Sigmoid colon (tissue), 7 donors: ENCODE measurements around the gene FIP1L1. TPM values are rescaled to one million over a fixed set of nuclear protein-coding genes. Genes with fewer than 3 reads are reported as not detected.

ENCODE experiments used
- DNase-seq: peaks from one replicate; pipeline ENCODE4 v3.0.0-alpha.2; 2019
- H3K27ac ChIP-seq, 4 donors: fragments of 200-600 bp; sonication (generic); one replicate each; pipeline ENCODE4 v1.5.1; 2016 to 2019; ENCODE audit warnings: mild to moderate bottlenecking in 1 of 4
- H3K27me3 ChIP-seq, 3 donors: fragments of 200-600 bp; sonication (generic); one replicate each; pipeline ENCODE4 v1.5.1; 2019; ENCODE audit warnings: mild to moderate bottlenecking in 1 of 3
- H3K36me3 ChIP-seq, 4 donors: fragments of 200-600 bp; sonication (generic); one replicate each; pipeline ENCODE4 v1.5.1; 2016 to 2019
- H3K4me1 ChIP-seq, 4 donors: fragments of 200-600 bp; sonication (generic); one replicate each; pipeline ENCODE4 v1.5.1; 2017 to 2019
- H3K4me3 ChIP-seq, 4 donors: fragments of 200-600 bp; sonication (generic); one replicate each; pipeline ENCODE4 v1.5.1; 2017 to 2019; ENCODE audit warnings: mild to moderate bottlenecking in 2 of 4, moderate library complexity in 1 of 4
- H3K9me3 ChIP-seq, 4 donors: fragments of 200-600 bp in 3 of 4; sonication (generic) in 3 of 4; one replicate each; pipeline versions ENCODE4 v1.5.1 to v1.6.1; 2013 to 2019
- CTCF ChIP-seq, 4 experiments: fragments of 450-650 bp in 3 of 4; fragments of 200-600 bp in 1 of 4; IDR thresholded peaks; one replicate each; pipeline ENCODE4 v1.5.1; 2016 to 2019; ENCODE audit warnings: antibody characterized with exemption in 4 of 4, mild to moderate bottlenecking in 3 of 4, moderate library complexity in 2 of 4
- EP300 ChIP-seq, 4 donors: sonication (generic); formaldehyde crosslinking; IDR thresholded peaks; one replicate each; pipeline ENCODE4 v1.6.1; 2017; ENCODE audit warnings: antibody characterized with exemption in 4 of 4
- POLR2A ChIP-seq, 2 donors: fragments of 450-650 bp; IDR thresholded peaks; one replicate each; pipeline ENCODE4 v1.6.1; 2016; ENCODE audit warnings: antibody characterized with exemption in 2 of 2, mild to moderate bottlenecking in 2 of 2, moderate library complexity in 2 of 2
- POLR2AphosphoS5 ChIP-seq, 4 donors: sonication (generic); formaldehyde crosslinking; IDR thresholded peaks; one replicate each; pipeline ENCODE4 v1.6.1; 2017; ENCODE audit warnings: antibody characterized with exemption in 4 of 4
- WGBS, 2 donors: extraction: QIAGEN DNeasy Blood & Tissue Kit; methylation state at CpG; one replicate each; pipeline ENCODE4 v1.1.7; 2013; 5-methylcytosine and 5-hydroxymethylcytosine counted together
- intact Hi-C: fragments of 100-400 bp; cut with DNase I; formaldehyde crosslinking; loops from one replicate; pipeline ENCODE4 v1.15.1; 2023
- polyA plus RNA-seq, 3 donors: library from polyadenylated mRNA; stranded (reverse); fragments of 200-250 nt; gene quantifications; one replicate each; pipeline ENCODE4 v1.2.3, GENCODE V29; 2013
- total RNA-seq, 4 donors: library from RNA; depleted of rRNA; stranded (reverse); fragments of >200 nt; gene quantifications; one replicate each; pipeline ENCODE4 v1.1.0, GENCODE V29; 2016
- donor health status: healthy with polysubstance abuse.
- donor health status: Bipolar disorder and iron deficiency.
- donor health status: healthy.

Gene FIP1L1
- total and polyA plus RNA-seq, 7 donors = 19.7 to 47.7 (median 33.7) TPM

DNA sequence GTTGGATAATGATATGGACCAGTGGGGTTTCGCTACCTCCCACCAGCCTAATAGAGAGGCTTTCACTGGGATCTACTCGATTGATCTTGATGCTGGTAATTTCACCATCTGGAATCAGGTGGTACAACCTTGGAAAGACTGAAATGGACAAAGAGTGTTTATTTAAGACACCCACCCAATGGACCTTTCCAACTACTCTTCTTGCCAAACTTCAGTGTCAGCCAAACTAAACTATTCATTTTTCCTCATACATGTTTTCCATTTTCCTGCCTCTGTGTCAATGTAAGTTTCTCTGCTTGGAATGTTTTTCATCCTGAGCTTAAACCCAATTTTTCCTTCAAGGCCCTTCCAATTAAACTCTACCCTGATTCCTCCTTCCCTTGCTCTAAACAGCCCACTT is 121.3 kb downstream of the FIP1L1 start:
- intact Hi-C loops = loop anchor here (10.0 kb wide), 1 partner anchor 406 kb away; no protein-coding TSS in a partner anchor
- no peaks in the 10 kb centered on the region for H3K9me3 ChIP-seq
- TF ChIP-seq CTCF (IDR thresholded peaks at IDR 0.05) = no peak
- no peak for TF ChIP-seq POLR2AphosphoS5 (IDR thresholded peaks at IDR 0.05)
- TF ChIP-seq POLR2A (IDR thresholded peaks at IDR 0.05) = no peak
- no peak for TF ChIP-seq EP300 (IDR thresholded peaks at IDR 0.05)
- peak overlapping the region in 2 of 4 donors; percentile 37 to 64 for H3K27ac ChIP-seq
- H3K36me3 ChIP-seq = no peaks in the 10 kb centered on the region
- no peak overlapping the region for H3K4me3 ChIP-seq
- no peaks in the 10 kb centered on the region for H3K27me3 ChIP-seq
- H3K4me1 ChIP-seq = no peaks in the 10 kb centered on the region
- DNase-seq = no peak
- WGBS, 2 donors = 89 to 96% methylated on average over 2 of the region's 2 CpGs

GRCh38 chr4:53499791-53500190 is 122.3 kb downstream of the FIP1L1 start:
- 94 to 100% methylated on average over 1 of the region's 1 CpG for WGBS, 2 donors
- Histone ChIP-seq H3K27me3 (no peaks in the 10 kb centered on the region), H3K9me3 (no peaks in the 10 kb centered on the region), H3K36me3 (no peaks in the 10 kb centered on the region), H3K4me3 (no peak overlapping the region), H3K4me1 (no peaks in the 10 kb centered on the region), H3K27ac (no peak overlapping the region)
- intact Hi-C loops = loop anchor here (10.0 kb wide), 1 partner anchor 405 kb away; no protein-coding TSS in a partner anchor
- no peak for DNase-seq
- TF ChIP-seq POLR2AphosphoS5 (IDR thresholded peaks at IDR 0.05) = no peak
- no peak for TF ChIP-seq EP300 (IDR thresholded peaks at IDR 0.05)
- TF ChIP-seq CTCF (IDR thresholded peaks at IDR 0.05) = no peak
- no peak for TF ChIP-seq POLR2A (IDR thresholded peaks at IDR 0.05)

- Histone ChIP-seq H3K27ac (no peak overlapping the region), H3K4me3 (no peak overlapping the region), H3K9me3 (no peaks in the 10 kb centered on the region), H3K27me3 (no peaks in the 10 kb centered on the region), H3K36me3 (no peaks in the 10 kb centered on the region), H3K4me1 (no peaks in the 10 kb centered on the region)
- 94 to 99% methylated on average over 2 of the region's 2 CpGs for WGBS, 2 donors
- no peak for DNase-seq
- TF ChIP-seq CTCF (IDR thresholded peaks at IDR 0.05) (no peak), POLR2AphosphoS5 (IDR thresholded peaks at IDR 0.05) (no peak), POLR2A (IDR thresholded peaks at IDR 0.05) (no peak), EP300 (IDR thresholded peaks at IDR 0.05) (no peak)
- intact Hi-C loops = no loop called here
These were observed 123.1 kb downstream of the FIP1L1 start for GRCh38 chr4:53500546-53500945.

GRCh38 chr4:53501561-53501960 is 124.1 kb downstream of the FIP1L1 start:
- WGBS, 2 donors = 95 to 96% methylated on average over 4 of the region's 4 CpGs
- Histone ChIP-seq H3K36me3 (no peaks in the 10 kb centered on the region), H3K27me3 (no peaks in the 10 kb centered on the region), H3K9me3 (no peaks in the 10 kb centered on the region), H3K27ac (no peak overlapping the region), H3K4me1 (no peaks in the 10 kb centered on the region), H3K4me3 (no peak overlapping the region)
- no peak for DNase-seq
- TF ChIP-seq EP300 (IDR thresholded peaks at IDR 0.05) = no peak
- no peak for TF ChIP-seq POLR2A (IDR thresholded peaks at IDR 0.05)
- no peak for TF ChIP-seq POLR2AphosphoS5 (IDR thresholded peaks at IDR 0.05)
- no peak for TF ChIP-seq CTCF (IDR thresholded peaks at IDR 0.05)
- intact Hi-C loops = no loop called here

GRCh38 chr4:53502094-53502493 is 124.7 kb downstream of the FIP1L1 start:
- Histone ChIP-seq H3K36me3 (no peaks in the 10 kb centered on the region), H3K4me1 (no peaks in the 10 kb centered on the region), H3K27me3 (no peaks in the 10 kb centered on the region), H3K9me3 (no peaks in the 10 kb centered on the region), H3K4me3 (no peak overlapping the region), H3K27ac (no peak overlapping the region)
- TF ChIP-seq EP300 (IDR thresholded peaks at IDR 0.05) = no peak
- no peak for TF ChIP-seq CTCF (IDR thresholded peaks at IDR 0.05)
- no peak for TF ChIP-seq POLR2AphosphoS5 (IDR thresholded peaks at IDR 0.05)
- TF ChIP-seq POLR2A (IDR thresholded peaks at IDR 0.05) = no peak
- no peak for DNase-seq
- intact Hi-C loops = no loop called here
- 83 to 89% methylated on average over 1 of the region's 1 CpG for WGBS, 2 donors
